ENCODE measurements around the gene TNFRSF8. TPM values are rescaled to one million over a fixed set of nuclear protein-coding genes. Genes with fewer than 3 reads are reported as not detected.

The TNFRSF8 gene
- polyA plus RNA-seq, 1 experiment: 0.22 TPM

- ChIA-PET CTCF (no interaction called here), POLR2A (no interaction called here)
- no peak overlapping the region for H3K27ac ChIP-seq (ENCODE audit: low read depth, low read length)
- no peak for TF ChIP-seq CTCF (IDR thresholded peaks at IDR 0.05; ENCODE audit: low read depth, low read length)
- H3K4me3 ChIP-seq (ENCODE audit: low read depth, low read length): no peak overlapping the region
- peaks cover 8% of the 10 kb centered on the region for H3K27me3 ChIP-seq (ENCODE audit: control insufficient read depth, insufficient read depth, low read length)
- no peak for DNase-seq (ENCODE audit: low read depth, low spot score)
- H3K9me3 ChIP-seq (ENCODE audit: control insufficient read depth, insufficient read depth, low read length): no peaks in the 10 kb centered on the region
Observed at GRCh38 chr1:12046749-12047119, 16.4 kb upstream of the TNFRSF8 start.

- Histone ChIP-seq H3K27me3 (ENCODE audit: control insufficient read depth, insufficient read depth, low read length) (peaks cover 8% of the 10 kb centered on the region), H3K4me3 (ENCODE audit: low read depth, low read length) (no peak overlapping the region), H3K27ac (ENCODE audit: low read depth, low read length) (no peak overlapping the region), H3K9me3 (ENCODE audit: control insufficient read depth, insufficient read depth, low read length) (no peaks in the 10 kb centered on the region)
- DNase-seq (ENCODE audit: low read depth, low spot score): no peak
- TF ChIP-seq CTCF (IDR thresholded peaks at IDR 0.05; ENCODE audit: low read depth, low read length): no peak
- ChIA-PET CTCF (no interaction called here), POLR2A (interaction anchor here (0.6 kb wide), 1 partner anchor 107 kb away, joined by 4 read pairs; no protein-coding TSS in a partner anchor)
Observed at GRCh38 chr1:12047120-12047876, 15.8 kb upstream of the TNFRSF8 start.

GRCh38 chr1:12048372-12048771 lies 14.7 kb upstream of the TNFRSF8 start:
- Histone ChIP-seq H3K4me3 (ENCODE audit: low read depth, low read length) (no peak overlapping the region), H3K9me3 (ENCODE audit: control insufficient read depth, insufficient read depth, low read length) (no peaks in the 10 kb centered on the region), H3K27ac (ENCODE audit: low read depth, low read length) (no peak overlapping the region), H3K27me3 (ENCODE audit: control insufficient read depth, insufficient read depth, low read length) (peaks cover 8% of the 10 kb centered on the region)
- ChIA-PET POLR2A (no interaction called here), CTCF (interaction anchor here (0.6 kb wide), 1 partner anchor 18 kb away, joined by 3 read pairs; no protein-coding TSS in a partner anchor)
- DNase-seq (ENCODE audit: low read depth, low spot score): no peak
- TF ChIP-seq CTCF (IDR thresholded peaks at IDR 0.05; ENCODE audit: low read depth, low read length): no peak

- H3K4me3 ChIP-seq (ENCODE audit: low read depth, low read length): no peak overlapping the region
- ChIA-PET POLR2A (no interaction called here), CTCF (no interaction called here)
- no peak overlapping the region for H3K27ac ChIP-seq (ENCODE audit: low read depth, low read length)
- H3K9me3 ChIP-seq (ENCODE audit: control insufficient read depth, insufficient read depth, low read length): no peaks in the 10 kb centered on the region
- DNase-seq (ENCODE audit: low read depth, low spot score): no peak
- TF ChIP-seq CTCF (IDR thresholded peaks at IDR 0.05; ENCODE audit: low read depth, low read length): peak; percentile 16; the same call in 1 of the 2 replicates
- H3K27me3 ChIP-seq (ENCODE audit: control insufficient read depth, insufficient read depth, low read length): peaks cover 8% of the 10 kb centered on the region
Observed at GRCh38 chr1:12049616-12050015, 13.5 kb upstream of the TNFRSF8 start.

- H3K9me3 ChIP-seq (ENCODE audit: control insufficient read depth, insufficient read depth, low read length): no peaks in the 10 kb centered on the region
- ChIA-PET POLR2A (interaction anchor here (1.3 to 1.4 kb wide), 2 partner anchors 28 to 142 kb away, joined by 4 to 5 read pairs; no protein-coding TSS in a partner anchor), CTCF (interaction anchor here (0.7 to 2.0 kb wide), 5 partner anchors 16 to 73 kb away, joined by 3 to 8 read pairs (median 5); no protein-coding TSS in a partner anchor)
- no peak for DNase-seq (ENCODE audit: low read depth, low spot score)
- H3K4me3 ChIP-seq (ENCODE audit: low read depth, low read length): no peak overlapping the region
- no peak for TF ChIP-seq CTCF (IDR thresholded peaks at IDR 0.05; ENCODE audit: low read depth, low read length)
- peaks cover 5% of the 10 kb centered on the region for H3K27me3 ChIP-seq (ENCODE audit: control insufficient read depth, insufficient read depth, low read length)
- no peak overlapping the region for H3K27ac ChIP-seq (ENCODE audit: low read depth, low read length)
Observed at GRCh38 chr1:12051361-12051760, 11.7 kb upstream of the TNFRSF8 start.
